Measurements from ENCODE around the gene TLN1.

- no peak for TF ChIP-seq EZH2 (IDR thresholded peaks at IDR 0.05; ENCODE audit: insufficient read depth, poor library complexity, severe bottlenecking)
- TF ChIP-seq EZH2phosphoT487 (IDR thresholded peaks at IDR 0.05; ENCODE audit: insufficient read depth, low read depth): no peak
Measured at GRCh38 chr9:35755071-35755470, 23.1 kb upstream of the TLN1 start.
